Uterus (tissue), 4 donors: ENCODE data around the gene ARHGAP8. TPM values are rescaled to one million over a fixed set of nuclear protein-coding genes. Genes with fewer than 3 reads are reported as not detected.

Experiments used
- DNase-seq, 2 donors: peaks; one replicate each; pipeline ENCODE4 v3.0.0-alpha.2; 2019 to 2020
- H3K27ac ChIP-seq, 2 donors: fragments of 200-600 bp; sonication (generic); 1 replicate in 1 of 2; 2 replicates in 1 of 2; pipeline ENCODE4 v1.5.1; 2016 to 2018
- H3K27me3 ChIP-seq, 2 donors: fragments of 200-600 bp; sonication (generic); one replicate each; pipeline ENCODE4 v1.5.1; 2018 to 2019; ENCODE audit warnings: control low read depth in 1 of 2
- H3K36me3 ChIP-seq, 2 donors: fragments of 200-600 bp; sonication (generic); one replicate each; pipeline ENCODE4 v1.5.1; 2019; ENCODE audit warnings: control low read depth in 1 of 2
- H3K4me1 ChIP-seq, 2 donors: fragments of 200-600 bp; sonication (generic); one replicate each; pipeline ENCODE4 v1.5.1; 2018 to 2019; ENCODE audit warnings: control low read depth in 1 of 2
- H3K4me3 ChIP-seq, 2 donors: fragments of 200-600 bp; sonication (generic); 1 replicate in 1 of 2; 2 replicates in 1 of 2; pipeline ENCODE4 v1.5.1; 2018 to 2019; ENCODE audit warnings: mild to moderate bottlenecking in 1 of 2
- H3K9me3 ChIP-seq, 2 donors: fragments of 200-600 bp; sonication (generic); one replicate each; pipeline ENCODE4 v1.5.1; 2019; ENCODE audit warnings: control low read depth in 1 of 2
- POLR2A ChIP-seq, 2 donors: fragments of 450-650 bp; IDR thresholded peaks; one replicate each; pipeline ENCODE4 v1.6.1; 2016; ENCODE audit warnings: antibody characterized with exemption in 2 of 2, mild to moderate bottlenecking in 1 of 2, moderate library complexity in 1 of 2
- intact Hi-C: fragments of 100-400 bp; cut with DNase I; formaldehyde crosslinking; loops from one replicate; pipeline ENCODE4 v1.15.1; 2023; ENCODE audit warnings: low total_unique reads
- total RNA-seq, 4 donors: library from RNA; depleted of rRNA in 3 of 4; stranded (reverse); fragments of >200 nt in 3 of 4; gene quantifications; one replicate each; pipeline versions ENCODE4 v1.1.0 to v1.2.4, GENCODE V29; 2014 to 2023
- TF ChIP-seq, protein P1 (sequence below), 4 experiments: fragments of 200-600 bp in 2 of 4; fragments of 450-650 bp in 2 of 4; sonication (generic) in 2 of 4; IDR thresholded peaks; one replicate each; pipeline ENCODE4 v1.5.1; 2016 to 2019; ENCODE audit warnings: antibody characterized with exemption in 4 of 4, mild to moderate bottlenecking in 2 of 4, moderate library complexity in 1 of 4
- donor health status: DM: yes; HTN: yes; CAD: no.

Gene ARHGAP8
- total RNA-seq, 4 donors from 2014 or later: 1.8 to 4.4 TPM; not detected in 2

DNA sequence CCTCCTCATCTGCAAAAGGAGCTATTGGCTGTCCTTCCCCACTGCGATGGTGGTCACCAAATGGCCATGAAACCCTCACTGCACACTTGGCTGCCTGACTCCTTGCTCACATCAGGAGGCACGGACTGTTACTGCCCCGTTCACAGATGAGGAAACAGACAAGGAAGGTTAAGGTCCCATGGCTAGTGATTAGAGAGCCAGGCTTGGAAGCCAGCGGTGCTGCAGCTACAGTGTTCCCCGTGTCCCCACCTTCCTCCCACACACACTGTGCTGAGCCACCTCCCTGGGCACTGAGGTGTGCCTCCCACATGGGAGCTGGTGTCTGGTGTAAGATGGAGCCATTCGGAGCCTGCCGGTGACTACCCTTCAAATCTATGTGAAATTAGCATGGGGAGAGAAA lies 2.6 kb downstream of the ARHGAP8 start:
- no peak overlapping the region for H3K27ac ChIP-seq
- peaks cover 0 to 5% of the 10 kb centered on the region in 2 donors for H3K4me1 ChIP-seq
- intact Hi-C loops: no loop called here
- peaks cover 0 to 9% of the 10 kb centered on the region in 2 donors for H3K9me3 ChIP-seq
- TF ChIP-seq, protein P1, sequence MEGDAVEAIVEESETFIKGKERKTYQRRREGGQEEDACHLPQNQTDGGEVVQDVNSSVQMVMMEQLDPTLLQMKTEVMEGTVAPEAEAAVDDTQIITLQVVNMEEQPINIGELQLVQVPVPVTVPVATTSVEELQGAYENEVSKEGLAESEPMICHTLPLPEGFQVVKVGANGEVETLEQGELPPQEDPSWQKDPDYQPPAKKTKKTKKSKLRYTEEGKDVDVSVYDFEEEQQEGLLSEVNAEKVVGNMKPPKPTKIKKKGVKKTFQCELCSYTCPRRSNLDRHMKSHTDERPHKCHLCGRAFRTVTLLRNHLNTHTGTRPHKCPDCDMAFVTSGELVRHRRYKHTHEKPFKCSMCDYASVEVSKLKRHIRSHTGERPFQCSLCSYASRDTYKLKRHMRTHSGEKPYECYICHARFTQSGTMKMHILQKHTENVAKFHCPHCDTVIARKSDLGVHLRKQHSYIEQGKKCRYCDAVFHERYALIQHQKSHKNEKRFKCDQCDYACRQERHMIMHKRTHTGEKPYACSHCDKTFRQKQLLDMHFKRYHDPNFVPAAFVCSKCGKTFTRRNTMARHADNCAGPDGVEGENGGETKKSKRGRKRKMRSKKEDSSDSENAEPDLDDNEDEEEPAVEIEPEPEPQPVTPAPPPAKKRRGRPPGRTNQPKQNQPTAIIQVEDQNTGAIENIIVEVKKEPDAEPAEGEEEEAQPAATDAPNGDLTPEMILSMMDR (IDR thresholded peaks at IDR 0.05): no peak
- no peak for TF ChIP-seq POLR2A (IDR thresholded peaks at IDR 0.05)
- no peak overlapping the region for H3K4me3 ChIP-seq
- no peaks in the 10 kb centered on the region for H3K36me3 ChIP-seq
- peaks cover 0 to 22% of the 10 kb centered on the region in 2 donors for H3K27me3 ChIP-seq
- DNase-seq: no peak

DNA sequence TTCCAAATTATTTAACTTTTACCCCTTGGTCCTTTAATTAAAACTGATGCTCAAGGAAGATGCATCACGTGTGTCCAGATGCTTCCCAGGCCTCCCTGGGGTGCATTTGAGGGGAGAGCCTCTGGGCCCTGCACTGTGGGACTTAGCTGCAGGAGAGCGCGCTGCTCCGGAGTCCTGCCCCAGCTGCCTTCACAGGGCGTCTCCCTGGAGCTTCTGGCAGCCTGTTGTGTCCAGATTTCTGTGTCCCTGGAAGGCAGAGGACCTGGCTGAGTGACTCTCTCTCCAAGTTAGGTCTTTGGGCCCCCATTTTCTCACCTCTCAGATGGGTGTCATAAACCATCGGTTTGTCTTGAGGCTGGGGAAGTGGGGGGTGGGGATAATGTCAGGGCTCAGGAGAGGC lies 3.0 kb downstream of the ARHGAP8 start:
- Histone ChIP-seq H3K27ac (no peak overlapping the region), H3K27me3 (peaks cover 0 to 18% of the 10 kb centered on the region in 2 donors), H3K9me3 (peaks cover 0 to 9% of the 10 kb centered on the region in 2 donors), H3K36me3 (no peaks in the 10 kb centered on the region), H3K4me3 (no peak overlapping the region), H3K4me1 (peaks cover 0 to 5% of the 10 kb centered on the region in 2 donors)
- TF ChIP-seq, protein P1 (IDR thresholded peaks at IDR 0.05): no peak
- TF ChIP-seq POLR2A (IDR thresholded peaks at IDR 0.05): no peak
- intact Hi-C loops: no loop called here
- no peak for DNase-seq

DNA sequence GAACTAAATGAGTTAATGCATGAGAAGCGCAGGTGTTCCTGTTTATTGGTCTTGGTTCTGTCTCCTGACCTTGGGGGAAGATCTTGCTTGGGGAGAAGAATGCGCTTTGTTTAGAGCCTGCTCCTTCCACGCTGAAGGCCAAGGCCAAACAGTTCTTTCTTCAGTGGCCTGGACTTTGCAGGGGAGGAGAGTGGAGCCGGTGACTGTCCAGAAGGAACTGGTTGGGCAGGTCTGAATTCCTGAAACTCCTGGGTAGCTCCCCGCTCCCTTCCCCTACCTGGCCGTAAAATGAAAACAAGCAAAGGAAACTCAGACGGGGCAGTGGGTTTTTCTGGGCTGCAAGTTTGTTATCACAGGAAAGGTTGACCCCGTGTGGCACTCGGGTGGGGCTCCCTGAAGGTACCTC lies 3.6 kb downstream of the ARHGAP8 start:
- no peak overlapping the region for H3K27ac ChIP-seq
- intact Hi-C loops: no loop called here
- peaks cover 0 to 14% of the 10 kb centered on the region in 2 donors for H3K27me3 ChIP-seq
- no peak for DNase-seq
- no peak for TF ChIP-seq POLR2A (IDR thresholded peaks at IDR 0.05)
- TF ChIP-seq, protein P1 (IDR thresholded peaks at IDR 0.05): no peak
- peaks cover 0 to 9% of the 10 kb centered on the region in 2 donors for H3K9me3 ChIP-seq
- no peaks in the 10 kb centered on the region for H3K36me3 ChIP-seq
- H3K4me1 ChIP-seq: peaks cover 0 to 5% of the 10 kb centered on the region in 2 donors
- H3K4me3 ChIP-seq: no peak overlapping the region

DNA sequence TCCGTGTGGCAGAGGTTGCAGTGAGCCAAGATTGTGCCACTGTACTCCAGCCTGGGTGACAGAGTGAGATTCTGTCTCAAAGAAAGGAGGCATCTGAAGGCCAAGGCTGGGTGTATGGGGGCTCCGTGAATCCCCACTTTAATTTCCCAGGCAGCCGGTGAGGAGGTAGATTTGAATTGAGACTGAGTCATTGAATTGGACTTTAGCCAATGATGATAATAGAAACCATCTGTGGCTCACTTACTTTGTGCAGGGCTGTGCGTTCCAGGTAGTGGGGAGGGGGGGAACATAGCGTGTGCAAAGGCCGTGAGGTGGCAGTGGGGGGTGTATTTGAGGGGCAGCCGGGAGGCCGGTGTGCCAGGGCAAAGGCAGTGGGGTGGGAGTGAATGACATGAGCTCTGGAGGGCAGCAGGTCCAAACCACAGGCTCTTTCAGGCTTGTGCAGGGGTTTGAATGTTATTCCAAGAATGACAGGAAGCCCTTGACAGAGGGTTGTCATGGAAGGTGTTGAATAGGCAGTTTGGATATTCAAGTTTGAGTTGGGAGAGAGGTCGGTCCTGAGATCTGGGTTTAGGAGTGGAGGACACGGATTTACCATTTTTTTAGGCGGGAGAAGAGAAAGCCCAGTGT lies 6.1 kb downstream of the ARHGAP8 start:
- no peak for TF ChIP-seq POLR2A (IDR thresholded peaks at IDR 0.05)
- TF ChIP-seq, protein P1 (IDR thresholded peaks at IDR 0.05): no peak
- DNase-seq: no peak
- intact Hi-C loops: no loop called here
- Histone ChIP-seq H3K4me1 (no peaks in the 10 kb centered on the region), H3K27me3 (peaks cover 0 to 4% of the 10 kb centered on the region in 2 donors), H3K36me3 (no peaks in the 10 kb centered on the region), H3K4me3 (no peak overlapping the region), H3K9me3 (no peaks in the 10 kb centered on the region), H3K27ac (no peak overlapping the region)

DNA sequence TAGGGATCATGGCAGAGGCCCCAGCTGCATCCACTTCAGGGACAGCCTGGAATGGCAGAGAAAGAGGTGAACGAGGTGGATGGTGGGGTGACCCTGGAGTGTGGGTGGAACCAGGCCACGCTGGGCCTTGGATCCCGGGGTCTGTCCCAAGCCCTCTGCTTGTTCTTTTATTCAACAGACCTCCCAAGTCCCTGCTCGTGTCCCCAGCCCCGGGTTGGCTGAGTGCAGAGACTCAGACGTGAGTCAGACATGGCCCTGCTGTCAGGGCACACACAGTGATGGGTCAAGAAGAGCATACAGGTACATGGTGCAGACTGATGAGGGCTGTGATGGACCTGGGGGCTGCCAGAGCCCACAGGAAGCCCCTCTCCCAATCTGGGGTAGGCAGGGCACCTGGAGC lies 6.6 kb downstream of the ARHGAP8 start:
- no peak overlapping the region for H3K27ac ChIP-seq
- H3K4me1 ChIP-seq: no peaks in the 10 kb centered on the region
- TF ChIP-seq, protein P1 (IDR thresholded peaks at IDR 0.05): no peak
- no peak for TF ChIP-seq POLR2A (IDR thresholded peaks at IDR 0.05)
- no peak for DNase-seq
- H3K27me3 ChIP-seq: peaks cover 0 to under 1% of the 10 kb centered on the region in 2 donors
- H3K4me3 ChIP-seq: no peak overlapping the region
- intact Hi-C loops: no loop called here
- no peaks in the 10 kb centered on the region for H3K36me3 ChIP-seq
- H3K9me3 ChIP-seq: no peaks in the 10 kb centered on the region
